GM21526 (cell line): Measurements from ENCODE around the gene ENSA.
"Not testable (repeated sequence)": the region's sequence is repeated elsewhere in the genome, so short reads cannot be mapped to it uniquely, and the experiment has no call there.

ENCODE experiments used
- ATAC-seq: cut with Tn5 transposase; IDR thresholded peaks from one replicate; pipeline ENCODE4 v1.9.1; 2021; ENCODE audit warnings: moderate library complexity; ENCODE audit not compliant: unreplicated experiment, low FRiP score

Gene ENSA

DNA sequence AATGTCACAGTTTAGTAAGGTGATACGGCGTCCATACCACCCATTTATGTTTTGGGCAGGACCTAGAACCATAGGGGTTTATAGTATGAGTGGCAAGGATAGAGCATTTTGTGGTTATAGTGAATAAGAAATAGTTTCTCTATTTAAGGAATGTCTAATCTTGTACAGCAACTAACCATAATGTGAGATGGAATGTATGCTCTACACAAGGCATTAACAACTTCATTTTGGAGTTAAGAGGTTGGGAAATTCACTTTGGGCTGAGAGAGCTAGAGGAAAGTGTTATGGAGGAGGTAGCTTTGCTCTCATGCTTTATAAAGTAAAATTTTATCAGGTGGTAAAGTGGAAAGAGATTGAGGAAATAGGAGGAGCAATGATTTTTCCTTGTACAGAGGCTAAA, 47.0 kb downstream of the ENSA start:
- ATAC-seq: no peak

DNA sequence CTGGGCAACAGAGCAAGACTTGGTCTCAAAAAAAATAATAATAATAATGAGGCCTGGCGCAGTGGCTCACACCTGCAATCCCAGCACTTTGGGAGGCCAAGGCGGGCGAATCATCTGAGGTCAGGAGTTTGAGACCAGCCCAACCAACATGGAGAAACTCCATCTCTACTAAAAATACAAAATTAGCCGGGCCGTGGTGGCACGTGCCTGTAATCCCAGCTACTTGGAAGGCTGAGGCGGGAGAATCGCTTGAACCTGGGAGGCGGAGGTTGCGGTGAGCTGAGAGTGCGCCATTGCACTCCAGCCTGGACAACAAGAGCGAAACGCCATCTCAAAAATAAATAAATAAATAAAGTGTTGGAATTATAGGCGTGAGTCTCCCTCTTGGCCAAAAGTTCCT, 47.5 kb downstream of the ENSA start:
- not testable (repeated sequence) for ATAC-seq

DNA sequence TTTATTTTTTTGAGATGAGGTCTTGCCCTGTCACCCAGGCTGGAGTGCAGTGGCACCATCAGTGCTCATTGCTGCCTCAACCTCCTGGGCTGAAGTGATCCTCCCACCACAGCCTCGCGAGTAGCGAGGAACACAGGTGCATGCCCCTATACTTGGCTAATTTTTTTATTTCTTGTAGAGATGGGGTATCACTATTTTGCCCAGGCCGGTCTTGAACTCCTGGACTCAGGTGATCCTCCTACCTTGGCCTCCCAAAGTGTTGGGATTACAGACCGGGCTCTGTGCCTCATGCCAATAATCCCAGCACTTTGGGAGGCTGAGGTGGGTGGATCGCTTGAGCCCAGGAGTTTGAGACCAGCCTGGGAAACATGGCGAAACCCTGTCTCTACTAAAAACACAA, 48.0 kb downstream of the ENSA start:
- ATAC-seq: not testable (repeated sequence)

DNA sequence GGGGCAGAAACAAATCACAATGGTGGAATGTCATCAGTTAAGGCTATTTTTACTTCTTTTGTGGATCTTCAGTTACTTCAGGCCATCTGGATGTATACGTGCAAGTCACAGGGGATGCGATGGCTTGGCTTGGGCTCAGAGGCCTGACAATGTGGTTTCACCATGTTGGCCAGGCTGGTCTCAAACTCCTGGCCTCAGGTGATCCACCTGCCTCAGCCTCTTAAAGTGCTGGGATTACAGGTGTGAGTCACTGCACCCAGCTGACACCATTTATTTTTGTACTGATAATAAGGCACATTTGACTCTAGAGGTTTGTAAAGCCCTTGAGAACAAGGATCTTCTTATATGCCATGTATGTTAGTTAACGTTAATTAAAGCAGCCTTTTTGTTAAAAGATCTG, 48.4 kb downstream of the ENSA start:
- not testable (repeated sequence) for ATAC-seq

DNA sequence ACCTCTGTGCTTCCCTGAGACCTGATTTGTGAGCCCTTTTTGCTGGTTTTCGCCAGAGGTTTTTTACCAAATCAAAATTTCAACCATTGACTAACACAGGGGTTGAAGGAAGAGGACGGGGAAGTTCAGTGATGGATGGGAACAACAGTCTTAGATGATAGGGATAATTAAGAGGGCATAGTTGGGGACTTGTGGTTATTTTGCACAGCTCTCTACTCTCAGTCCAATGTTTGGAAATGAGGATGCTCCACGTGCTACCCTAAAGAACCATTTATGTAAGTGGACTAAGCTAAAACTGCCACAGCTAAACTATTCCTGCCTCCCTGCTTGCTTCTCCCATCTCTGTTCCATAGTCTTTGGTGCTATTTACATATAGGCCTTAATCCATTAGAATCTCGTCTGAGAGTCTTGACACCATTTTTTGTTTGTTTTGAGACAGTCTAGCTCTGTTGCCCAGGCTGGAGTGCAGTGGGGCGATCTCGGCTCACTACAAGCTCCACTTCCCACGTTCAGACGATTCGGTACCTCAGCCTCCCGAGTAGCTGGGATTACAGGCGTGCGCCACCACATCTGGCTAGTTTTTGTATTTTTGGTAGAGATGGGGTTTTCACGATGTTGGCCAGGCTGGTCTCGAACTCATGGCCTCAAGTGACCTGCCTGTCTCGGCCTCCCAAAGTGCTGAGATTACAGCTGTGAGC, 49.3 kb downstream of the ENSA start:
- ATAC-seq: peak; percentile 4

DNA sequence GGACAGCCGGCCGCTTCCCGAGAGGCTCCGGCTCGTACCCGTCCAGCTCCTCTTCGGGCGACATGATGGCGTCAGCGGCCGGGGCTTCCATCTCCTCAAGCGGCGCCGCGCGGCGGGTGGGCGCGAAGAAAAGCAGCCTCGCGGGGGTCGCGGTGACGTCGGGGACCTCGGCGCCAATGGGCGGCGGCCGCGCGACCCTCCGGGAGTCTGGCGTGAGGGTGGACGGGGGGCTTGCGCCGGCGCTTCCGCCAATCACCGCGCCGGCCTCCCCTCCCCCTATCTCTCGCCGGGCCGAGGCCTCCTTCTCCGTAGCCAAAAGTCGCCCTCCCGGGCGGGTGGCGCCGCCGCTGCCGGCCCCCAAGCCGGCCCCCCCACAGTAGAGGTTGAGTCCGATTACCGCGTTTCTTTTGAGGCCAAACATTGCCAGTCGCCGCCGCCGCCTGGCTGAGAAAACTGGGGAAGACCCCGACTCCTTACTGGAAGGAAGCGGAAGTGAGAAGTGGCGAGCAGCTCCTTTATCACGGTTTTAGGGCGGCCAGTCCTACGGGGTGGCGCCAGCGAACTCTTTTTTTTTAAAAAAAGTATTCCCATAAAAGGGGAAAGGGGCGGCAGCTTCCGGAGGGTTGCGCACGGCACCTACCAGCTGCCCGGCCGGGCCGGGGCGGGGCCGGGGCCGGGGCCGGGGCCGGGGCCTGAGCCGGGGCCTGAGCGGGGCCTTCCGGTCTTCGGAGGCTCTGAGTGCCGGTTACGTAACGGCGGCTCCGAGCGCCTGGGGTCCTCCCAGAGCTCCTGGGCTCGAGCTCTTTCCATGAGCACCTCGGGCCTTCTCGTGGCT, 50.1 kb downstream of the ENSA start, which contains the start of gene MCL1:
Gene MCL1, minus strand, starts transcription at position 501 of the 835 bp plus-strand sequence. Its CDS starts 80 bp downstream, at position 421.
- ATAC-seq: peak; percentile 85

DNA sequence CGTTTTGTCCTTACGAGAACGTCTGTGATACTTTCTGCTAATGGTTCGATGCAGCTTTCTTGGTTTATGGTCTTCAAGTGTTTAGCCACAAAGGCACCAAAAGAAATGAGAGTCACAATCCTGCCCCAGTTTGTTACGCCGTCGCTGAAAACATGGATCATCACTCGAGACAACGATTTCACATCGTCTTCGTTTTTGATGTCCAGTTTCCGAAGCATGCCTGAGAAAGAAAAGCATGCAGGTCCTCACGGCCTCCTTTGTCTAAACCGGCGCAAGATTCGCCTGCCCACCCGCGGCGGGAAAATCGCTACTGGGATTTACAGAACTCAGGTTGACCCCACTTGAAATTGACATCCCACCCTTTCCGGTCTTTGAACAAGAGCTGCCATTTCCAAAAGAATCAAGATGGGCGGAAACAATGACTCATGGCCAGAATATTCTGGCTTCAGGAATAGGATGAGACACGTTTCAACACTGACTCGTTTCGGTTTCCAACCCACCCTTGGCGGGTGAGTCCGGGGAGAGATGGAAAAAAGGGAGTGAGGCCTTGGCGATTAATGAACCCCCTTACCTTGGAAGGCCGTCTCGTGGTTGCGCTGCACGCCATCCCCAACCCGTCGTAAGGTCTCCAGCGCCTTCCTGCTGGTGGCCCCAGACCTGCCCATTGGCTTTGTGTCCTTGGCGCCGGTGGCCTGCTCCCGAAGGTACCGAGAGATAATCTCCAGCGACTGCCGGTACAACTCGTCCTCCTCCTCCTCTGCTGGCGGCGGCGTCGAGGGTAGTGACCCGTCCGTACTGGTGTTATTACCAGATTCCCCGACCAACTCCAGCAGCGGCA, 50.9 kb downstream of the ENSA start:
- ATAC-seq: no peak

DNA sequence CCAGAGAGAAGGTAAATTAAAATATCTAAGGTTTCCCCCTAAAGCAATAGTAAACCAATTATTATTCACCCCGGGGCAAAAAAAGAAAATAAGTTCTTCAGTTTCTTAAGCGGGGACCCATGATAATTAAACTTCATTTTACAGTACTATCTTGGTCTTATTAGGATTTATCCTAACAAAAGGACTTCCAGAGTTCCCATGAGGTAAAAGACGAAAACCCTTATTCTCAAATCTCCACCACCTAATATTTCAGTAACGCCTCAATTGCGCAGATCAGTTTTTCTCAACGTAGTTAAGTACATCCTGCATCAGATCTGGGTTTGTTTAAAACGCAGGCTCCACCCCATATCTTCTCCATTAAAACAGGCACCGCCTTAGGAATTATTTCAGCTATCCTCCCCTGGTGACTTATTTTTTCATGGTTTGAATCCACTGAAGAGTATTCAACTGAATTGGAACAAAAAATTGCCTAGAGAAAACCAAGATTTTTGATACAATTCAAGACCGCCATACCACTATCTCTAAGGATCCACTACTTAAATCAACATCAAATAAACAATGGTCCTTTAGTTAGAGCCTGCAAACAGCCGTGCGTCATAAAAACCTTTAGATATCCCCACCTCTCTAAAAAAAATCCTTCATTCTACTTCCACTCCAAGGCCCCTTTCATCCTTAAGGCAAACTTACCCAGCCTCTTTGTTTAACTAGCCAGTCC, 51.7 kb downstream of the ENSA start:
- ATAC-seq: no peak

DNA sequence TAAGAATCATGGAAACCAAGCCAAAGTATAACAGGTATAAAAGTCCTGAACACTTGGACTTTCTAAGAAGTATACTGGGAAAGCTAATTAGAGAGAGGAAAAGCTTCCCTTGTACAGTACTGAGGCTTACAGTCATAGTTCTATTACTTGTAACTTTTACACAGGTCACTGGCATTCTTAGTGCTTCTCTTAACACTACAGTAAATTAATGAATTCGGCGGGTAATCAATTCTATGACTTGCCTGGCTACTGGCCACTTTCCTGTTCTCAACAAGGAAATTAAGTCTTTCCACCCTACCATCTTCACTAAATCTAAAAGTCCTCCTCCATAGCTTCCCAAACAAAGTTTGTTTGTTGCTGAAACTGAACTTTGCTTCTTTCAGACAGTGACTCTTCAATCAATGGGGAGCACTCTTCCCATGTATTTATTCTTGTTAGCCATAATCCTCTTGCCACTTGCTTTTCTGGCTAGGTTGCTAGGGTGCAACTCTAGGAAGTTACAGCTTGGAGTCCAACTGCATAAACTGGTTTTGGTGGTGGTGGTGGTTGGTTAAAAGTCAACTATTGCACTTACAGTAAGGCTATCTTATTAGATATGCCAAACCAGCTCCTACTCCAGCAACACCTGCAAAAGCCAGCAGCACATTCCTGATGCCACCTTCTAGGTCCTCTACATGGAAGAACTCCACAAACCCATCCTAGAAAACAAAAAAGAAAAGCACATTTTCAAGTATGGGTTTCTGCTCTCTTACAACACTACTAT, 52.4 kb downstream of the ENSA start:
- no peak for ATAC-seq

DNA sequence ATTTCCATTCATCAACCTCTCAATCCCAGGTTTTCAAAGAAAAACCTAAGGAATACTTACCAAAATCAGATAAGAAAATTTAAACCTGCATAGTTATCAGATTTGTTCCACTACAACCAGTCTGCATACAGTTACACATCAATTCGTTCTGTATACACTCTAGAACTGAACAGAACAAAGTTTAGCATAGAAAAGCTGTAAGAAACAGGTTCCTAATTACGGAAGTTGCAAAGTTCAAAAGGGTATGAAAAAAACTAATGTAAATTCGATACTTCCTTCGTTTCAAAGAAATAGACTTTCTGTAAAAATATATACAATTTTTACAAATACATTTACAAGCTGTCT, 53.1 kb downstream of the ENSA start:
- ATAC-seq: no peak

DNA sequence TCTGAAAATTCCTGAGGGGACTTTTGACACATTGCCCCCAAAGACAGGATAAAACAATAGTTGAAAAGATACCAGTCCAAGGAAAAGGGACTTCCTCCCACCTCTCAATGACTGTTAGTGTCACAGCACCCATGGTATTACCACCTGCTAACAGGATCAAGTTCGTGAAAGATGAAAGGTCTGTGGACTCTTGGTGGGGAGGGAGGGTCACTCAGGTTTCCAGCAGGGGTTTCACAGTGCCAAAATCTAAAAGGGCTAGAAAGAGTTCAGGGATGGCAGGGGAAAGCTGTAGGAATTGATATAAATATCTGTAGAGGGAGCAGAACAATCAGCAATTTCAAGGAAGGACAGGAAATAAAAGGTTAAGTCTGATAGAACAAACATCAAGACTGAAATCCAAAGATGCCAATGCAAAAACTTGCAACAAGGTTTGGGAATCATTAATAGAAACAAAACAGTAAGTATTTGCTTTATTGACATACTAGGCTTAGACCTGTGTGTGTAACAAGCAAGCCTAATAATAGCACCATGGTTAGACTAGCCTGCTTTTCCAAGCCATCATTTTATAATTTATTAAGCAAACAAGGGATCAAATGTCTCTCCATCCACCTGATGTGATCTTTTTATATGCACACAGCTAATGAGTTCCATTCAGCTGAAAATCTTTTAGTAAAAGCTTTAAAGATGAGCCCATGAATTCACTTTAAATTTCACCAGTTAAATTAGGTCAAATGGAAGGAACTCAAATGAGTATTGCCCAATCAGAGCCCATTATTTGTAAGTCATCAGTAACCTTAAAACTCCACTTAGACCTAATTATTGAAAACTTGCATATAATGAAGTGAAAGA, 53.7 kb downstream of the ENSA start:
- no peak for ATAC-seq

DNA sequence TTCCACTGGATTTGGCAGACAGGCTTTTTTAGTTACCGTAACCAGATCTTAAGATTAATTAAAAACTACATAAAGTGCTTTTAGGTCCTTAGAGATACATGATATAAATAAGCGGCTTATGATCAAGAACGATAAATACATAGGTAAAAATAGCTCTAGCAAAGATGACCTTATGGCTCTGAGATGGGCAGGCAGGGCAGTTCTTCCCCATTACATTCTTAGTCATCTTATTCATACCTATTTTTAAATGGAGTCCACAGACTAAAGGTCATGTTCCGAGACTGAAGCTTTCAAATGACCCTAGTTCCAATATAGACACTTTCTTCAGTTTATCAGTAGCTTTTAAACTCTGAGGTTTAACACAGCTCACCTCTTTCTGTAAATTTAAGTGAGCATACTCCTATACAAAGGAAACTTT, 54.3 kb downstream of the ENSA start:
- ATAC-seq: no peak

DNA sequence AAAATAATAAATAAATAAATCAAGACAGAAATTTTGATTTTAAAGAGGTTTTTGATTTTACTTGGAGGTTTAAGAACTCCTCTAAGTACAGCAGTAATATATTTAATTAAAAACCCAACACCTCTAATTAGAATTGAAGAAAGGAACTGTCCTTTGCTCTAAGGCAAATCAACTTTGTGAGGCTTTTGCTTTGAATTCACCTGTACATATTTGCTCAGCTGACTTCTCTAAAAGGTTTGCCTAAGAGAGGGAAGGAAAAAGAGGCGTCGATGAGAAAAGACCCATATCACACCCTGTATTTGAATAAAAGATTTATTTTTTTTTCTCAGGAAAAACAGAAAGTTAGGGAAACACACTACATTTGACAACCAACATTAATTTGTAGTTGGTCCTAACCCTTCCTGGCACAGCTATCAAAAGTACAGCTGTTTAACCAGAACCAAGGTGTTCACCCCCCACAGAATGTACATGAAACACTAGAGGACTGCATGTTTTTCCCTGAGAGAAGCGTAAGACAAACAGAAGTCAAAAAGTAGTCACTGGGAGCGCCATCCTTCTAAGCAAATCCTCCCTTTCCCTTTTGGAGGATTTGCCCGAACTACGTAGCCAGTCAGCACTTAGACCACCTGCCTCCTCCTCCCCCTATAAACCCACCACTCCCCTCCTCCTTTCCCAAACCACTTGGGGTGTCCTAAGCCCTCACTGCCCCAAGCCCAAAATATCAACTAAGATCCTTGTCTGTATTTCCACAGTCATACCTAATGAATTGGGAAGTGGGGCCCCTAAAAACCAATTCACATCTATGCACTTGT, 54.9 kb downstream of the ENSA start:
- no peak for ATAC-seq

DNA sequence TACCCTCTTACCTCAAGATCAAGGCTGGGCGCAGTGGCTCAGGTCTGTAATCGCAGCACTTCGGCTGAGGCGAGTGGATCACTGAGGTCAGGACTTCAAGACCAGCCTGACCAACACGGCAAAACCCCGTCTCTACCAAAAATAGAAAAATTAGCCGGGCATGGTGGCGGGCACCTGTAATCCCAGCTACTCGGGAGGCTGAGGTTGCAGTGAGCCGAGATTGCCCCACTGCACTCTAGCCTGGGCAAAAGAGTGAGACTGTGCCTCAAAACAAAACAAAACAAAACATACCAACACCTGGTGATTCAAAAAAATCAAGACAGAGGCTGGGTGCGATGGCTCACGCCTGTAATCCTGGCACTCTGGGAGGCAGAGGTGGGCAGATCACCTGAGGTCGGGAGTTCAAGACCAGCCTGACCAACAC, 55.8 kb downstream of the ENSA start:
- ATAC-seq: not testable (repeated sequence)

DNA sequence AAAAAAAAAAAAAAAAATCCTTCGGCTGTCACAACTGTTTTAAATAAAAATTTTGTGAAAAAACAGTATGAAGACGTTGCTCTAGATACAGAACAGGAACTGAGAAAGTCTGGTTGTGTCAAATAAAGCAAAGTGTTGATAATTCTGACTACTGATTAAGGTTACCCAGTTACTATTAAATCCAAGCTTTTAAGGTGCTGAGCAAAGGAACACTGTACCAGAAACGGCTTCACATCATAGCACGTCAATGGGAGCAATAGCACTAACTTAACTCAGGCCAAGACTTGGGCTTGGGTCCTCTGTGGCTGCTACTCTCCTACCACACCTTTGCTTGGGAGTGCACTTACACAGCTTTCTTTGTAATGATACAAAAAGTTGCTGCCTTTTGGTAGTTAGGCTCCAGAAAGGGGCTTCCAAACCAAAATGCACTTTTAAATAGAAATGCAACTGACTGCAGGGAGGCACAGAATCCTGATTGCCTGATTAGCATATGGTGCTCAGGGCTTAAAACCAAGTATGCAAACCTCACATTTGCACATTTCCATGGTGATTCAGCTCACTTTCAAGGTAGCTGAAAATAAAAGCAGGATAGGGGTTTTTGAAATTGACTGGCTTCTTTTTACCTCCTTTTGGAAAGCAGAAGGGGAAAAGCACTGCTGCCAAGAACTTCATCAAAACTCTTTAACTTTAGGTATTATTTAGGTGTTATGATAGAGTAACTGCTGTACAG, 56.3 kb downstream of the ENSA start:
- ATAC-seq: no peak
